Kidney epithelial cell (primary cell): ENCODE results near the gene CLSTN3. TPM values are rescaled to one million over a fixed set of nuclear protein-coding genes. Genes with fewer than 3 reads are reported as not detected.

Experiments used
- DNase-seq: peaks from one replicate; pipeline ENCODE4 v3.0.0-alpha.2; 2010; ENCODE audit warnings: low read depth
- H3K27me3 ChIP-seq: 2 replicates; pipeline ENCODE4 v1.6.0; 2011; ENCODE audit warnings: low read length; ENCODE audit not compliant: control insufficient read depth, insufficient read depth
- H3K36me3 ChIP-seq: 2 replicates; pipeline ENCODE4 v1.5.1; 2011; ENCODE audit warnings: low read length; ENCODE audit not compliant: control insufficient read depth, insufficient read depth
- H3K4me3 ChIP-seq: 2 replicates; pipeline ENCODE4 v1.5.1; 2011; ENCODE audit warnings: low read depth, mild to moderate bottlenecking, control low read depth, low read length
- total RNA-seq: library from RNA; depleted of rRNA; stranded (reverse); fragments of >200 nt; gene quantifications from 2 replicates; pipeline ENCODE4 v1.2.3, GENCODE V29; 2015
- TF ChIP-seq, protein P1 (sequence below): IDR thresholded peaks from 2 replicates; pipeline ENCODE4 v1.5.1; 2011; ENCODE audit warnings: mild to moderate bottlenecking, moderate library complexity, low read length, control low read depth, inconsistent platforms; ENCODE audit not compliant: insufficient read depth, poor library complexity, severe bottlenecking

CLSTN3 gene
- total RNA-seq, 1 donor from 2014 or later = 61.3 TPM

DNA sequence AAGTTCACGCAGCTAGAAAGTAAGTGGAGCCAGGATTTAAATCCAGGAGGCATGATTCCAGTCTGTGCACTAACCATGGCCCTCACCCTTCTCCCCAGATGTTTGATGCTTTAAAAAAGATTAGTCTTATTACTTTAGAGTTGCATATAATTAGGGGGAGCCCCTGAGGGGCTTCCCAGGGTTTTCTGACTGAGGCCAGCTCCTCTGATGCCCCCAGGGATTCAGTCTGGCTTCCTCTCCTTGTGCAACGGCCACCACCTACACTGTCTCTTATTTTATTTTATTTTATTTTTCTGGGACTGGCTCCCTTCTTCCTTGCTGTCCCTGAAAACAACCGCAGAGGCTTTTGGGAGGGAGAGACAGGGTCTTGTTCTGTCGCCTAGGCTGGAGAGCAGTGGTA is 22.6 kb downstream of the CLSTN3 start:
- Histone ChIP-seq H3K4me3 (no peak overlapping the region), H3K36me3 (peaks cover 1% of the 10 kb centered on the region), H3K27me3 (no peaks in the 10 kb centered on the region)
- TF ChIP-seq, protein P1, sequence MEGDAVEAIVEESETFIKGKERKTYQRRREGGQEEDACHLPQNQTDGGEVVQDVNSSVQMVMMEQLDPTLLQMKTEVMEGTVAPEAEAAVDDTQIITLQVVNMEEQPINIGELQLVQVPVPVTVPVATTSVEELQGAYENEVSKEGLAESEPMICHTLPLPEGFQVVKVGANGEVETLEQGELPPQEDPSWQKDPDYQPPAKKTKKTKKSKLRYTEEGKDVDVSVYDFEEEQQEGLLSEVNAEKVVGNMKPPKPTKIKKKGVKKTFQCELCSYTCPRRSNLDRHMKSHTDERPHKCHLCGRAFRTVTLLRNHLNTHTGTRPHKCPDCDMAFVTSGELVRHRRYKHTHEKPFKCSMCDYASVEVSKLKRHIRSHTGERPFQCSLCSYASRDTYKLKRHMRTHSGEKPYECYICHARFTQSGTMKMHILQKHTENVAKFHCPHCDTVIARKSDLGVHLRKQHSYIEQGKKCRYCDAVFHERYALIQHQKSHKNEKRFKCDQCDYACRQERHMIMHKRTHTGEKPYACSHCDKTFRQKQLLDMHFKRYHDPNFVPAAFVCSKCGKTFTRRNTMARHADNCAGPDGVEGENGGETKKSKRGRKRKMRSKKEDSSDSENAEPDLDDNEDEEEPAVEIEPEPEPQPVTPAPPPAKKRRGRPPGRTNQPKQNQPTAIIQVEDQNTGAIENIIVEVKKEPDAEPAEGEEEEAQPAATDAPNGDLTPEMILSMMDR = no peak
- DNase-seq = no peak

GRCh38 chr12:7154042-7154441 is 23.9 kb downstream of the CLSTN3 start:
- Histone ChIP-seq H3K4me3 (no peak overlapping the region), H3K27me3 (no peaks in the 10 kb centered on the region), H3K36me3 (peaks cover 1% of the 10 kb centered on the region)
- TF ChIP-seq, protein P1 = no peak
- DNase-seq = no peak

- no peak overlapping the region for H3K4me3 ChIP-seq
- no peaks in the 10 kb centered on the region for H3K27me3 ChIP-seq
- H3K36me3 ChIP-seq = peaks cover 1% of the 10 kb centered on the region
- TF ChIP-seq, protein P1 = no peak
- DNase-seq = no peak
Observed at GRCh38 chr12:7154901-7155470, 24.8 kb downstream of the CLSTN3 start.

DNA sequence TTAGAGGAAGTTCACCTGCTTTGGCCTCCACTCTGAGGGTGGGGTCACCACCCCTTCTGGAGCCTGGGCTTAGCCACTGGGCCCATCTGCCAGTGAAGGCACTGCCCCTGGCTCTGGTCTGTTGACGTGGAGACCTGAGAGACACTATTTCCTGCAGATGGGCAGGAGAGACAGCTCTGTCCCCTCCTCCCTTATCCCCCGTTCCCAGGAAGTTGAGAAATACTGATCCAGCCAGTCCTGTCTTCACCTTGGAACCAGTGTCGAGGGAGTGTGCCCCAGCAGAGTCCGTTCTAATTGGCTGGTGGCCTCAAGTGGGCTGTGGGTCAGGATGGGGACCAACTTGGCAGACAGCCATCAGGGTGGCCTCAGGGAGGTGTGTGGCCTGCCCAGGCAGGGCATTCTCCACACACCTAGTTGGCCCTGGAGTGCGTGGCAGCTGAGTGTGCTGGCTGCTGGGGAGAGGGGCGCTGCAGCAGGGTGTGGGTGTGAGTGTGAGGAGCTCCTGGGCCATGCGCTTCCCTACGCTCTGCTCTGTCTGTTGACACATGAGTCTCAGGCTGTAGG is 25.4 kb downstream of the CLSTN3 start:
- Histone ChIP-seq H3K4me3 (no peak overlapping the region), H3K27me3 (no peaks in the 10 kb centered on the region), H3K36me3 (peaks cover 1% of the 10 kb centered on the region)
- TF ChIP-seq, protein P1 = no peak
- DNase-seq = no peak

DNA sequence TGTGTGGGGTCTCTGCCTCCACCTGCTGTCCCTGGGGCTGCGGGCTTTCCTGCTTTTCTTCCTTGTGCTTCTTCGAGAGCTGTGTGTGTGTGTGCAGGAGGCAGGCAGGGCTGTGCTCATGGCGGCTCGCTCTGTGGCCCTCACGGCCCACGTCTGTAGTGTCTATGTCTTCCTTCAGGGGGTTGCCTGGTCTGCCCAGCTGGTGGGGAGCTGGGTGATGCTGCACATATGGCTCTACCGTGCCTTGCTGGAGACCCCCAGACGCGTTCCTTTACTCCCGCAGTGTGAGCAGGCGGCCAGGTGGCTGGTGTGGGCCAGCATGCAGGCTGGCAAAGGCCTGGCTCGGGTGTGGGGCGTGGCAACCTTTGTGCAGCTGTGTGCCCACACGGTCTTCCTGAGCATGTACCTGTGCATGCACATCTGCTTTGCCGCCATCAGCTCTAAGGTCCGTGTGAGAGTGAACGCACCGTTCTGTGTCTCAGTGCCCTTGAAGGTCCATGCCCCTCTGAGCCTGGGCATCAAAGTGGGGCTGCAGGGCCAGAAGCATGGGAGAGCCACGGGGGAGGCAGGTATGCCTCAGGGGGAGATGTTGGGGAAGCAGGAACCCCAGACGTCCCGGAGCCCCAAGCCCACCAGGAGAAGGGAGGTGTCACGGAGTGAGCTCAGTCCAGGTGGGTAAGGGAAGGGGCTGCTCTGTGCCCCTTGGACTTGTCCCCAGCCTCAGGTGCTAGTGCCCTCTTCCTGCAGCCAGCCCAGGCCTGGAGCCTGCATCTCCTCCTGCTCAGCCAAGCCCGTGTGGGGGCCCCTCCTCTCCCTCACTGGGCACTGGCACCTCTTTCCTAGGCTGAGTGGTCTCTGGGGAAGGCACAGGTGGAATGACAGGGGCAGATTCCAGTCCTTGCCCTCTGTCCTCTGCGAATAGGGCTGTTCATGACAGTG is 26.4 kb downstream of the CLSTN3 start:
- Histone ChIP-seq H3K36me3 (peaks cover 1% of the 10 kb centered on the region), H3K4me3 (no peak overlapping the region), H3K27me3 (no peaks in the 10 kb centered on the region)
- DNase-seq = no peak
- TF ChIP-seq, protein P1 = no peak
